Measurements from ENCODE around the gene HDC.

GRCh38 chr15:50234764-50235163, 30.8 kb downstream of the HDC start:
- TF ChIP-seq ESRRA (CRISPR knock-in tag; IDR thresholded peaks at IDR 0.05; ENCODE audit: low read depth) = no peak
- no peak for TF ChIP-seq ZNF878 (CRISPR knock-in tag; IDR thresholded peaks at IDR 0.05)
- TF ChIP-seq NCOA1 (CRISPR knock-in tag; IDR thresholded peaks at IDR 0.05) = no peak
- no peak for TF ChIP-seq ZSCAN9 (CRISPR knock-in tag; IDR thresholded peaks at IDR 0.05; ENCODE audit: borderline replicate concordance)
- TF ChIP-seq, protein P1, sequence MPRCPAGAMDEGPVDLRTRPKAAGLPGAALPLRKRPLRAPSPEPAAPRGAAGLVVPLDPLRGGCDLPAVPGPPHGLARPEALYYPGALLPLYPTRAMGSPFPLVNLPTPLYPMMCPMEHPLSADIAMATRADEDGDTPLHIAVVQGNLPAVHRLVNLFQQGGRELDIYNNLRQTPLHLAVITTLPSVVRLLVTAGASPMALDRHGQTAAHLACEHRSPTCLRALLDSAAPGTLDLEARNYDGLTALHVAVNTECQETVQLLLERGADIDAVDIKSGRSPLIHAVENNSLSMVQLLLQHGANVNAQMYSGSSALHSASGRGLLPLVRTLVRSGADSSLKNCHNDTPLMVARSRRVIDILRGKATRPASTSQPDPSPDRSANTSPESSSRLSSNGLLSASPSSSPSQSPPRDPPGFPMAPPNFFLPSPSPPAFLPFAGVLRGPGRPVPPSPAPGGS (CRISPR knock-in tag; IDR thresholded peaks at IDR 0.05) = no peak
- no peak for TF ChIP-seq ZNF589 (CRISPR knock-in tag; conservative IDR thresholded peaks at IDR 0.05)
- TF ChIP-seq ASH2L (IDR thresholded peaks at IDR 0.05; ENCODE audit: insufficient read length, low read depth, low read length) = no peak
- TF ChIP-seq, protein P2, sequence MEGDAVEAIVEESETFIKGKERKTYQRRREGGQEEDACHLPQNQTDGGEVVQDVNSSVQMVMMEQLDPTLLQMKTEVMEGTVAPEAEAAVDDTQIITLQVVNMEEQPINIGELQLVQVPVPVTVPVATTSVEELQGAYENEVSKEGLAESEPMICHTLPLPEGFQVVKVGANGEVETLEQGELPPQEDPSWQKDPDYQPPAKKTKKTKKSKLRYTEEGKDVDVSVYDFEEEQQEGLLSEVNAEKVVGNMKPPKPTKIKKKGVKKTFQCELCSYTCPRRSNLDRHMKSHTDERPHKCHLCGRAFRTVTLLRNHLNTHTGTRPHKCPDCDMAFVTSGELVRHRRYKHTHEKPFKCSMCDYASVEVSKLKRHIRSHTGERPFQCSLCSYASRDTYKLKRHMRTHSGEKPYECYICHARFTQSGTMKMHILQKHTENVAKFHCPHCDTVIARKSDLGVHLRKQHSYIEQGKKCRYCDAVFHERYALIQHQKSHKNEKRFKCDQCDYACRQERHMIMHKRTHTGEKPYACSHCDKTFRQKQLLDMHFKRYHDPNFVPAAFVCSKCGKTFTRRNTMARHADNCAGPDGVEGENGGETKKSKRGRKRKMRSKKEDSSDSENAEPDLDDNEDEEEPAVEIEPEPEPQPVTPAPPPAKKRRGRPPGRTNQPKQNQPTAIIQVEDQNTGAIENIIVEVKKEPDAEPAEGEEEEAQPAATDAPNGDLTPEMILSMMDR (CRISPR knock-in tag; IDR thresholded peaks at IDR 0.05) = no peak
- TF ChIP-seq BHLHE40 (IDR thresholded peaks at IDR 0.05; ENCODE audit: low read length) = no peak
- TF ChIP-seq GABPA (IDR thresholded peaks at IDR 0.05; ENCODE audit: low read depth, low read length) = no peak
- TF ChIP-seq GABPA (CRISPR knock-in tag; IDR thresholded peaks at IDR 0.05; ENCODE audit: low read depth) = no peak
- no peak for TF ChIP-seq YY1 (IDR thresholded peaks at IDR 0.05; ENCODE audit: insufficient read depth, insufficient replicate concordance, low read depth, low read length)
